Measurements from ENCODE around the gene TMPRSS6. TPM values are rescaled to one million over a fixed set of nuclear protein-coding genes. Genes with fewer than 3 reads are reported as not detected.

Gene TMPRSS6
- total and polyA plus RNA-seq, 2 of the 8 experiments (the other 6 are each of a cell fraction or from before 2014, with no cell fraction given) = 0.02 TPM; not detected in 1

GRCh38 chr22:37127350-37127878 lies 17.9 kb upstream of the TMPRSS6 start:
- Histone ChIP-seq H3K4ac (replicated peaks; ENCODE audit: insufficient read length, low read depth, low read length) (no peak overlapping the region), H4K5ac (ENCODE audit: insufficient read length, low read depth, low read length) (no peak overlapping the region), H3K14ac (ENCODE audit: insufficient read length) (no peak overlapping the region), H4K8ac (ENCODE audit: extremely low read depth, insufficient read depth, low read length) (no peak overlapping the region), H2BK5ac (ENCODE audit: low read depth, low read length) (no peak overlapping the region), H3K23me2 (ENCODE audit: low read depth, low read length) (no peaks in the 10 kb centered on the region), H3K27ac (ENCODE audit: low read depth, low read length) (no peak overlapping the region), H2BK20ac (ENCODE audit: low read length) (no peak overlapping the region), H3K79me1 (ENCODE audit: low read depth, low read length) (no peaks in the 10 kb centered on the region), H4K20me1 (replicated peaks in 1 of 2; ENCODE audit: control insufficient read depth in 1 of 2, insufficient read depth in 2 of 2, low read length in 2 of 2) (no peaks in the 10 kb centered on the region), H3K9ac (replicated peaks in 1 of 4; ENCODE audit: extremely low read depth in 1 of 4, low read depth in 3 of 4, low read length in 3 of 4) (no peak overlapping the region), H3K18ac (ENCODE audit: extremely low read depth, low read length) (no peak overlapping the region; the same call in 1 of the 2 replicates), H2BK120ac (replicated peaks; ENCODE audit: low read depth, low read length) (no peak overlapping the region), H2AFZ (ENCODE audit: low read length) (no peak overlapping the region), H4K91ac (replicated peaks; ENCODE audit: insufficient read length, low read length) (no peak overlapping the region), H2BK15ac (ENCODE audit: low read length) (no peak overlapping the region), H2BK12ac (ENCODE audit: low read depth, low read length) (peak overlapping the region; percentile 27; the same call in 1 of the 2 replicates), H3K4me3 (ENCODE audit: extremely low read depth in 1 of 4, insufficient read depth in 2 of 4, low read depth in 3 of 4, low read length in 4 of 4) (no peak overlapping the region), H3K79me2 (ENCODE audit: control insufficient read depth in 1 of 2, insufficient read depth in 2 of 2, low read length in 2 of 2) (no peaks in the 10 kb centered on the region), H2AK5ac (ENCODE audit: low read depth, low read length) (no peak overlapping the region), H3K4me2 (ENCODE audit: insufficient read depth in 1 of 2, low read depth in 2 of 2, low read length in 2 of 2) (no peak overlapping the region), H3K23ac (ENCODE audit: insufficient read length) (no peak overlapping the region), H3K4me1 (replicated peaks in 1 of 4; ENCODE audit: control insufficient read depth in 3 of 4, insufficient read depth in 4 of 4, low read length in 3 of 4) (peaks cover 0 to 3% (median under 1%) of the 10 kb centered on the region in 4 experiments; a peak in 3 of 7 replicates), H3K56ac (replicated peaks; ENCODE audit: insufficient read length, low read depth, low read length) (no peak overlapping the region), H3K27me3 (replicated peaks in 1 of 4; ENCODE audit: control insufficient read depth in 3 of 4, extremely low read depth in 1 of 4, insufficient read depth in 3 of 4, low read length in 3 of 4) (no peaks in the 10 kb centered on the region), H3K9me3 (ENCODE audit: insufficient read depth in 2 of 2, low read depth in 1 of 2, low read length in 1 of 2) (no peaks in the 10 kb centered on the region), H3K36me3 (ENCODE audit: control insufficient read depth in 2 of 4, insufficient read depth in 4 of 4, low read length in 3 of 4) (no peaks in the 10 kb centered on the region)
- 80% methylated on average over 13 of the region's 14 CpGs; no CpG with 5 or more reads in 1 of the 2 experiments for WGBS, 2 experiments (ENCODE audit: extremely low coverage in 1 of 2, insufficient coverage in 1 of 2, insufficient read length in 1 of 2, insufficient replicate concordance in 2 of 2, low coverage in 1 of 2, low lambda C conversion rate in 2 of 2, missing lambda C conversion rate in 1 of 2)
- FAIRE-seq (no peak), DNase-seq (ENCODE audit: low read depth in 1 of 2, low spot score in 2 of 2) (no peak)
- ChIA-PET CTCF (ENCODE audit: partially characterized antibody) (interaction anchor here (0.7 to 3.1 kb wide), 31 partner anchors 9 to 480 kb away, joined by 3 to 20 read pairs (median 4); partner anchors contain the start of gene IL2RB), POLR2A (ENCODE audit: partially characterized antibody) (interaction anchor here (1.3 kb wide), 1 partner anchor 18 kb away, joined by 4 read pairs; no protein-coding TSS in a partner anchor)
- TF ChIP-seq BCL11A (IDR thresholded peaks at IDR 0.05; ENCODE audit: low read depth in 2 of 2, low read length in 2 of 2) = no peak
- no peak for TF ChIP-seq SP4 (IDR thresholded peaks at IDR 0.05; ENCODE audit: low read length)
- no peak for TF ChIP-seq RXRA (IDR thresholded peaks at IDR 0.05; ENCODE audit: insufficient read depth, low read depth, low read length)
- TF ChIP-seq NRF1 (IDR thresholded peaks at IDR 0.05; ENCODE audit: low read depth, low read length) = no peak
- no peak for TF ChIP-seq TCF12 (IDR thresholded peaks at IDR 0.05; ENCODE audit: low read depth, low read length)
- TF ChIP-seq RBBP5 (IDR thresholded peaks at IDR 0.05; ENCODE audit: borderline replicate concordance, low read depth, low read length) = no peak
- TF ChIP-seq MAFK (IDR thresholded peaks at IDR 0.05; ENCODE audit: low read depth, low read length) = no peak
- no peak for TF ChIP-seq BRCA1 (IDR thresholded peaks at IDR 0.05; ENCODE audit: low read depth, low read length)
- TF ChIP-seq TAF7 (optimal IDR thresholded peaks at IDR 0.05; ENCODE audit: borderline replicate concordance, low read depth, low read length) = no peak
- no peak for TF ChIP-seq PHF8 (conservative IDR thresholded peaks at IDR 0.05; ENCODE audit: low read depth, low read length)
- no peak for TF ChIP-seq EGR1 (IDR thresholded peaks at IDR 0.05; ENCODE audit: borderline replicate concordance, low read depth, low read length)
- TF ChIP-seq SP1 (IDR thresholded peaks at IDR 0.05; ENCODE audit: low read depth, low read length) = no peak
- TF ChIP-seq GABPA (IDR thresholded peaks at IDR 0.05; ENCODE audit: borderline replicate concordance, insufficient read depth, low read length) = no peak
- TF ChIP-seq CEBPB (IDR thresholded peaks at IDR 0.05; ENCODE audit: low read depth, low read length) = no peak
- TF ChIP-seq SIRT6 (IDR thresholded peaks at IDR 0.05; ENCODE audit: low read length) = no peak
- no peak for TF ChIP-seq POLR2A (IDR thresholded peaks at IDR 0.05; ENCODE audit: control extremely low read depth in 1 of 2, low read depth in 2 of 2, low read length in 2 of 2)
